ENCODE data around the gene TRPM5.

DNA sequence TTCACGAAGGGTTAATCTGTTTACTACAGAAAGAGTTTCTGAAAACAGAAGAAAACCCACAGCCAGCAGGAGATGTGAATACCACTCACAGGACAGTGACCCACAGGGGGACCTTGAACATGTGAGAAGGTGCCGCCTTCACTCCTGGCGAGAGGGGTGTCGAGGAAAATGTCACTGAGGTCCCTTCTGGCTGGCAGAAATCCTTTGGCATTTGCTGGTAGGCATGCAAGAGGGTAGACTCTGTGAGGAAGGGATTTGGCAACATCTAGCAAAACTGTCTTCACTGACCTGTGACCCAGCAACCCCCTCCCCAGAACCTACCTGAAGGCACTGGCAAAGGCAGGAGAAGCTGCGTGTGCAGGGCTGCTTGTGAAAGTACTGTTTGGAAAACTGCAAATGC is 9.1 kb upstream of the TRPM5 start:
- TF ChIP-seq POLR2A (IDR thresholded peaks at IDR 0.05), result no peak
- no peak for TF ChIP-seq CTCF (IDR thresholded peaks at IDR 0.05)

All from transverse colon (tissue), 3 donors.